AG10803 (cell line): ENCODE data around the gene UBR4.

Source experiments
- DNase-seq: peaks from one replicate; pipeline ENCODE4 v3.0.0; 2010; ENCODE audit warnings: low read depth
- H3K4me3 ChIP-seq: 2 replicates; pipeline ENCODE4 v1.5.1; 2011; ENCODE audit warnings: mild to moderate bottlenecking, low read length, control low read depth
- TF ChIP-seq, protein P1 (sequence below): conservative IDR thresholded peaks from 2 replicates; pipeline ENCODE4 v1.5.1; 2011; ENCODE audit warnings: mild to moderate bottlenecking, low read length, control low read depth, inconsistent platforms

UBR4 gene

GRCh38 chr1:19128968-19129514 is 81.0 kb downstream of the UBR4 start:
- DNase-seq, result no peak
- TF ChIP-seq, protein P1, sequence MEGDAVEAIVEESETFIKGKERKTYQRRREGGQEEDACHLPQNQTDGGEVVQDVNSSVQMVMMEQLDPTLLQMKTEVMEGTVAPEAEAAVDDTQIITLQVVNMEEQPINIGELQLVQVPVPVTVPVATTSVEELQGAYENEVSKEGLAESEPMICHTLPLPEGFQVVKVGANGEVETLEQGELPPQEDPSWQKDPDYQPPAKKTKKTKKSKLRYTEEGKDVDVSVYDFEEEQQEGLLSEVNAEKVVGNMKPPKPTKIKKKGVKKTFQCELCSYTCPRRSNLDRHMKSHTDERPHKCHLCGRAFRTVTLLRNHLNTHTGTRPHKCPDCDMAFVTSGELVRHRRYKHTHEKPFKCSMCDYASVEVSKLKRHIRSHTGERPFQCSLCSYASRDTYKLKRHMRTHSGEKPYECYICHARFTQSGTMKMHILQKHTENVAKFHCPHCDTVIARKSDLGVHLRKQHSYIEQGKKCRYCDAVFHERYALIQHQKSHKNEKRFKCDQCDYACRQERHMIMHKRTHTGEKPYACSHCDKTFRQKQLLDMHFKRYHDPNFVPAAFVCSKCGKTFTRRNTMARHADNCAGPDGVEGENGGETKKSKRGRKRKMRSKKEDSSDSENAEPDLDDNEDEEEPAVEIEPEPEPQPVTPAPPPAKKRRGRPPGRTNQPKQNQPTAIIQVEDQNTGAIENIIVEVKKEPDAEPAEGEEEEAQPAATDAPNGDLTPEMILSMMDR, result no peak
- no peak overlapping the region for H3K4me3 ChIP-seq

GRCh38 chr1:19124273-19124672 is 85.8 kb downstream of the UBR4 start:
- TF ChIP-seq, protein P1, result no peak
- no peak for DNase-seq
- no peak overlapping the region for H3K4me3 ChIP-seq

DNA sequence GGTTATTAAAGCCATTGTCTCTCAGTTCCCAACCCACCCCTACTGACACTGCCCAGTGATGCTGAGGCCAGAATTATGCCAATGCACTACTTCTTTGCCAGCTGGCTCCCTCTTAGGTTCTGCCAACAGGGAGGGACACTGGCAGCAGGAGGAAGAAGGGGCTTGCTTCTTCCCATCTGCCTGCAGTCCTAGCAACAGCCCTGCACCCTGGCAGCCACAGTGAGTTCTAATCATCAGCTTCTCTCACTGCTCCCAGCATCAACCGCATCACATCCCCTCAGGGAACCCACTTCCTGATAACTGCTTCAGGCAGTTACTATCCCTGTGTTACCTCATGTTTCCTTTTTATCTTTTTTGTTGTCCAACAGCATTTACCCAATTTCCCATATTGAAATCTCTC is 86.2 kb downstream of the UBR4 start:
- no peak for DNase-seq
- TF ChIP-seq, protein P1, result no peak
- H3K4me3 ChIP-seq, result no peak overlapping the region

- DNase-seq, result no peak
- TF ChIP-seq, protein P1, result no peak
- H3K4me3 ChIP-seq, result no peak overlapping the region
These were observed 87.4 kb downstream of the UBR4 start for GRCh38 chr1:19122668-19123067.

GRCh38 chr1:19121192-19121591 is 88.9 kb downstream of the UBR4 start:
- TF ChIP-seq, protein P1, result no peak
- no peak for DNase-seq
- H3K4me3 ChIP-seq, result no peak overlapping the region

DNA sequence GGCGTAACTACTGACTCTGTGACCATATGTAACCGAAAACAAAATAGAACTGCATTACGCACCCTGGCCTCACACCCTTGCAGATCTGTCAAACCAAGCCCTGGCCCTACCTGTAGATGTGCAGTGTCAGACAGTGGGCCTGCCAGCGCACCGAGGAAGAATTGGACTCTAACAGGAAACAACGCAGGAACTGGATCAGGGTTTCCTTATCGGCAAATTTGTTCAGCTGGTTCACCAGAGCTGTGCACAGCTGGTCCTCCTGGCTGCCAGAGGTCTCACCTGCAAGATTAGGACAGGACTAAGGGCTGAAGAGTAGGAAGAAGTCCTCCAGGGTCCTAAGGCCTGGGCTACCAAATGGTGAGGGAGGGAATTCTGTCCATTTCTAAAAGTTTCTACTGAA is 90.0 kb downstream of the UBR4 start:
- no peak overlapping the region for H3K4me3 ChIP-seq
- TF ChIP-seq, protein P1, result no peak
- no peak for DNase-seq

GRCh38 chr1:19115082-19115808 is 94.8 kb downstream of the UBR4 start:
- DNase-seq, result no peak
- no peak overlapping the region for H3K4me3 ChIP-seq
- TF ChIP-seq, protein P1, result no peak
